ENCODE measurements around the gene PALLD.

GRCh38 chr4:168759321-168759720, 262.5 kb downstream of the PALLD start:
- TF ChIP-seq POLR2A (IDR thresholded peaks at IDR 0.05; ENCODE audit: low read depth, low read length) = no peak
- no peak for TF ChIP-seq SPI1 (IDR thresholded peaks at IDR 0.05; ENCODE audit: low read depth, low read length)

Data from GM12891 (cell line).